Measurements from ENCODE around the gene KLHL6. TPM values are rescaled to one million over a fixed set of nuclear protein-coding genes. Genes with fewer than 3 reads are reported as not detected.
A peak's percentile ranks its signal among the peaks of the same experiment; 100 is the strongest.

KLHL6 gene
- total RNA-seq, 2 experiments from 2014 or later = 23.9 to 24.2 TPM

DNA sequence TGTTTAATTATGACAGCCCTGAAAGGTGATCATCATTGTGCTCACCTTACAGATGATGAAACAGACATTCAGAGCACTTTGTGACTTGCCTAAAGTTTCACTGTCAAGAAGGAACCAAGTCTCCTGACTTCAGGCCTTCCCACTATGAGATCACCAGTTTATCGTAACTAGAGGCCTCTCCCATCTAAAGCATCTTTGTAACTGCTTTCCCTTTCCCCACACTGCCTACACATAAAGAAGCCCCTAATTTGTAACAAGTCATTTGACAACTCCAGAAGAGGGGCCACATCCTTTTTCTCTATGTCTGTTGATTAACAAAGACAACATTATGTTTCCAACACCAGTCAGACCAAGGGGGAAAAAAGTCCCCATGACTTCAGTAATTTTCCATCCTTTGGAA lies 1.1 kb downstream of the KLHL6 start:
- Histone ChIP-seq H3K27ac (ENCODE audit: low read depth in 1 of 2, low read length in 2 of 2) (peak overlapping the region; percentile 29 to 87), H3K9me3 (ENCODE audit: control insufficient read depth in 1 of 2, insufficient read depth in 1 of 2, low read length in 2 of 2) (no peaks in the 10 kb centered on the region), H3K4me3 (ENCODE audit: low read length) (peak overlapping the region; percentile 82), H3K4me1 (ENCODE audit: insufficient read depth, low read length) (peaks cover 44% of the 10 kb centered on the region), H3K27me3 (ENCODE audit: control insufficient read depth in 1 of 2, insufficient read depth in 2 of 2, low read length in 2 of 2) (no peaks in the 10 kb centered on the region), H3K36me3 (ENCODE audit: insufficient read depth, low read length) (no peaks in the 10 kb centered on the region)
- H3K27me3 Mint-ChIP-seq = no peaks in the 10 kb centered on the region
- POLR2A ChIA-PET = interaction anchor here (1.4 to 4.3 kb wide), 2 partner anchors 12 to 81 kb away, joined by 3 to 38 read pairs; partner anchors contain the start of gene KLHL24
- H3K36me3 Mint-ChIP-seq (ENCODE audit: low read depth) = peaks cover 49% of the 10 kb centered on the region
- H3K4me3 Mint-ChIP-seq = peak overlapping the region; percentile 91
- peak overlapping the region; percentile 99 for H3K27ac Mint-ChIP-seq
- ATAC-seq (ENCODE audit: poor library complexity) (peak; percentile 43), DNase-seq (peak in 4 of 14 experiments; percentile 21 to 63 (median 60))
- intact Hi-C loops (cut with DNase I, micrococcal nuclease) = loop anchor here (2.0 to 5.0 kb wide), 5 partner anchors 33 to 82 kb away; no protein-coding TSS in a partner anchor
- no peak for TF ChIP-seq CTCF (IDR thresholded peaks at IDR 0.05)
- CTCF ChIA-PET = no interaction called here
- peaks cover 67% of the 10 kb centered on the region for H3K4me1 Mint-ChIP-seq (ENCODE audit: low read depth)
- H3K9me3 Mint-ChIP-seq = no peaks in the 10 kb centered on the region

- no peaks in the 10 kb centered on the region for H3K9me3 Mint-ChIP-seq
- no peaks in the 10 kb centered on the region for H3K9me3 ChIP-seq (ENCODE audit: control insufficient read depth in 1 of 2, insufficient read depth in 1 of 2, low read length in 2 of 2)
- H3K4me1 Mint-ChIP-seq (ENCODE audit: low read depth) = peaks cover 72% of the 10 kb centered on the region
- H3K4me3 Mint-ChIP-seq = peak overlapping the region; percentile 91
- ATAC-seq (ENCODE audit: poor library complexity) = no peak
- H3K27ac ChIP-seq (ENCODE audit: low read depth in 1 of 2, low read length in 2 of 2) = peak overlapping the region; percentile 45 to 87
- intact Hi-C loops (cut with DNase I, micrococcal nuclease) = loop anchor here (2.0 to 5.0 kb wide), 5 partner anchors 34 to 83 kb away; no protein-coding TSS in a partner anchor
- peaks cover 46% of the 10 kb centered on the region for H3K4me1 ChIP-seq (ENCODE audit: insufficient read depth, low read length)
- H3K27me3 ChIP-seq (ENCODE audit: control insufficient read depth in 1 of 2, insufficient read depth in 2 of 2, low read length in 2 of 2) = no peaks in the 10 kb centered on the region
- H3K36me3 Mint-ChIP-seq (ENCODE audit: low read depth) = peaks cover 53% of the 10 kb centered on the region
- TF ChIP-seq CTCF (IDR thresholded peaks at IDR 0.05) = no peak
- no peaks in the 10 kb centered on the region for H3K27me3 Mint-ChIP-seq
- ChIA-PET CTCF (interaction anchor here (1.9 kb wide), 1 partner anchor 214 kb away, joined by 5 read pairs; no protein-coding TSS in a partner anchor), POLR2A (interaction anchor here (0.7 to 4.3 kb wide), 5 partner anchors 12 to 144 kb away, joined by 3 to 38 read pairs (median 3); partner anchors contain the start of genes KLHL24 and YEATS2)
- H3K27ac Mint-ChIP-seq = peak overlapping the region; percentile 99
- peaks cover under 1% of the 10 kb centered on the region for H3K36me3 ChIP-seq (ENCODE audit: insufficient read depth, low read length)
- peak overlapping the region; percentile 82 for H3K4me3 ChIP-seq (ENCODE audit: low read length)
- no peak for DNase-seq
Observed at GRCh38 chr3:183553334-183554026, 2.0 kb downstream of the KLHL6 start.

- H3K4me1 ChIP-seq (ENCODE audit: insufficient read depth, low read length) = peaks cover 53% of the 10 kb centered on the region
- H3K4me3 Mint-ChIP-seq = peak overlapping the region; percentile 66
Observed at GRCh38 chr3:183551930-183552329, 3.6 kb downstream of the KLHL6 start.

More at GRCh38 chr3:183551930-183552329, 3.6 kb downstream of the KLHL6 start:
- Histone ChIP-seq H3K27ac (ENCODE audit: low read depth in 1 of 2, low read length in 2 of 2) (no peak overlapping the region), H3K9me3 (ENCODE audit: control insufficient read depth in 1 of 2, insufficient read depth in 1 of 2, low read length in 2 of 2) (no peaks in the 10 kb centered on the region), H3K36me3 (ENCODE audit: insufficient read depth, low read length) (peaks cover 11% of the 10 kb centered on the region), H3K4me3 (ENCODE audit: low read length) (peak overlapping the region; percentile 82), H3K27me3 (ENCODE audit: control insufficient read depth in 1 of 2, insufficient read depth in 2 of 2, low read length in 2 of 2) (no peaks in the 10 kb centered on the region)
- DNase-seq (peak in 4 of 14 experiments; percentile 24 to 59 (median 42)), ATAC-seq (ENCODE audit: poor library complexity) (no peak)
- H3K4me1 Mint-ChIP-seq (ENCODE audit: low read depth) = peaks cover 85% of the 10 kb centered on the region
- no peaks in the 10 kb centered on the region for H3K9me3 Mint-ChIP-seq
- POLR2A ChIA-PET = interaction anchor here (0.7 to 4.3 kb wide), 3 partner anchors 10 to 84 kb away, joined by 4 to 38 read pairs (median 5); partner anchors contain the start of gene KLHL24
- H3K27ac Mint-ChIP-seq = peak overlapping the region; percentile 99
- CTCF ChIA-PET = interaction anchor here (0.7 to 1.9 kb wide), 5 partner anchors 34 to 215 kb away, joined by 3 to 5 read pairs (median 3); no protein-coding TSS in a partner anchor
- no peak for TF ChIP-seq CTCF (IDR thresholded peaks at IDR 0.05)
- no peaks in the 10 kb centered on the region for H3K27me3 Mint-ChIP-seq
- intact Hi-C loops (cut with DNase I, micrococcal nuclease) = loop anchor here (5.0 kb wide), 3 partner anchors 35 to 70 kb away; no protein-coding TSS in a partner anchor
- peaks cover 69% of the 10 kb centered on the region for H3K36me3 Mint-ChIP-seq (ENCODE audit: low read depth)

Measured in CD4-positive, alpha-beta T cell (primary cell).